GM12878 (cell line): ENCODE data around the gene KNSTRN. TPM values are rescaled to one million over a fixed set of nuclear protein-coding genes. Genes with fewer than 3 reads are reported as not detected.

Experiments used
- ATAC-seq: fragments of 200-7000 bp; cut with Tn5 transposase; 3 replicates; pipeline ENCODE4 v1.9.1; 2020; ENCODE audit warnings: mild to moderate bottlenecking, moderate library complexity
- BruUV-seq: library from RNA; stranded (reverse); fragments of 400-500 nt; replicated peaks from 2 replicates; lab custom pipeline; 2021; lab: Mats Ljungman, UMichigan
- CTCF ChIA-PET: fragments of 300-600 bp; sonication (Branson Sonifier 250); formaldehyde crosslinking; extraction: SDS; loops from one replicate; lab custom pipeline; 2021; ENCODE audit warnings: inconsistent platforms; lab: Yijun Ruan, JAX
- POLR2A ChIA-PET: fragments of 350-600 bp; formaldehyde crosslinking; extraction: SDS; loops from one replicate; lab custom pipeline; 2021; ENCODE audit warnings: inconsistent platforms; lab: Charles Lee
- RAD21 ChIA-PET: fragments of 300-600 bp; sonication (Branson Sonifier 250); formaldehyde crosslinking; loops from one replicate; lab custom pipeline; 2023; ENCODE audit warnings: antibody characterized with exemption; ENCODE audit not compliant: unreplicated experiment; lab: Charles Lee
- SMC1A ChIA-PET: fragments of 300-600 bp; sonication (Branson Sonifier 250); formaldehyde crosslinking; loops from one replicate; lab custom pipeline; 2023; ENCODE audit not compliant: unreplicated experiment, uncharacterized antibody; lab: Charles Lee
- DNase-seq: peaks from one replicate; pipeline ENCODE4 v3.0.0-alpha.2; 2011; ENCODE audit warnings: low read depth, low spot score
- FAIRE-seq: peaks from 3 replicates; lab custom pipeline; 2011; peaks lifted over from hg19 to GRCh38; lab: Jason Lieb, UNC
- H2AFZ ChIP-seq: 2 replicates; pipeline ENCODE4 v1.6.0; 2011; ENCODE audit warnings: low read depth, low read length, control low read depth; ENCODE audit not compliant: control insufficient read depth
- H3K27ac ChIP-seq: 2 replicates; pipeline ENCODE4 v1.5.1; 2011; ENCODE audit warnings: control low read depth; ENCODE audit not compliant: control insufficient read depth, insufficient read depth
- H3K27me3 ChIP-seq, 2 experiments: replicated peaks in 1 of 2; 2 replicates each; pipeline versions ENCODE4 v1.6.0 to v1.6.1; 2011; ENCODE audit warnings: low read length in 1 of 2; ENCODE audit not compliant: control insufficient read depth in 2 of 2, insufficient read depth in 2 of 2
- H3K36me3 ChIP-seq, 2 experiments: 2 replicates each; pipeline ENCODE4 v1.5.1; 2011; ENCODE audit warnings: low read length in 1 of 2; ENCODE audit not compliant: control insufficient read depth in 2 of 2, insufficient read depth in 2 of 2
- H3K4me1 ChIP-seq: 2 replicates; pipeline ENCODE4 v1.6.1; 2011; ENCODE audit warnings: mild to moderate bottlenecking, low read length, moderate library complexity, mixed read lengths; ENCODE audit not compliant: control insufficient read depth, insufficient read depth
- H3K4me2 ChIP-seq: 2 replicates; pipeline ENCODE4 v1.6.0; 2011; ENCODE audit warnings: control low read depth; ENCODE audit not compliant: control insufficient read depth, insufficient read depth
- H3K4me3 ChIP-seq: fragments of 200-600 bp; sonication (generic); 2 replicates; pipeline ENCODE4 v1.5.1; 2016
- H3K79me2 ChIP-seq: 2 replicates; pipeline ENCODE4 v1.6.0; 2011; ENCODE audit warnings: low read length; ENCODE audit not compliant: control insufficient read depth, insufficient read depth
- H3K9ac ChIP-seq: 2 replicates; pipeline ENCODE4 v1.8.0; 2011; ENCODE audit warnings: low read length, control low read depth, mixed read lengths; ENCODE audit not compliant: control insufficient read depth, insufficient read depth
- H3K9me3 ChIP-seq: replicated peaks from 3 replicates; pipeline ENCODE4 v1.5.1; 2011; ENCODE audit warnings: mild to moderate bottlenecking, low read length; ENCODE audit not compliant: control insufficient read depth, insufficient read depth
- H4K20me1 ChIP-seq: 2 replicates; pipeline ENCODE4 v1.6.0; 2011; ENCODE audit not compliant: control insufficient read depth, insufficient read depth
- BMI1 ChIP-seq: fragments of 450-650 bp; IDR thresholded peaks from 2 replicates; pipeline ENCODE4 v1.6.1; 2016; ENCODE audit warnings: mild to moderate bottlenecking, moderate library complexity, borderline replicate concordance
- CEBPB ChIP-seq, 2 experiments: fragments of 150-350 bp in 1 of 2; IDR thresholded peaks; 2 replicates each; pipeline ENCODE4 v1.6.1; 2012 to 2014; ENCODE audit warnings: low read depth in 2 of 2, low read length in 2 of 2, borderline replicate concordance in 1 of 2, inconsistent platforms in 1 of 2
- CEBPZ ChIP-seq: fragments of 150-350 bp; IDR thresholded peaks from 2 replicates; pipeline ENCODE4 v1.6.1; 2016; ENCODE audit warnings: low read depth, low read length
- E4F1 ChIP-seq: fragments of 450-650 bp; IDR thresholded peaks from 2 replicates; pipeline ENCODE4 v1.6.1; 2018; ENCODE audit warnings: borderline replicate concordance, mild to moderate bottlenecking; ENCODE audit not compliant: partially characterized antibody
- ELK1 ChIP-seq: IDR thresholded peaks from 2 replicates; pipeline ENCODE4 v1.6.1; 2012; ENCODE audit warnings: low read depth, low read length, improper control_type of control experiment
- FOXK2 ChIP-seq: fragments of 450-650 bp; IDR thresholded peaks from 2 replicates; pipeline ENCODE4 v1.6.1; 2017; ENCODE audit warnings: mild to moderate bottlenecking, moderate library complexity
- KAT2A ChIP-seq: conservative IDR thresholded peaks from 2 replicates; pipeline ENCODE4 v1.6.1; 2011; ENCODE audit warnings: low read depth, low read length; ENCODE audit not compliant: control insufficient read depth
- NFIC ChIP-seq: IDR thresholded peaks from 2 replicates; pipeline ENCODE4 v1.6.1; 2012; ENCODE audit warnings: low read depth, mild to moderate bottlenecking, inconsistent platforms, low read length, moderate library complexity
- PKNOX1 ChIP-seq: fragments of 450-650 bp; IDR thresholded peaks from 2 replicates; pipeline ENCODE4 v1.6.1; 2016; ENCODE audit warnings: mild to moderate bottlenecking
- RFX5 ChIP-seq: IDR thresholded peaks from 2 replicates; pipeline ENCODE4 v1.6.1; 2011; ENCODE audit warnings: low read depth, low read length, improper control_type of control experiment
- SP1 ChIP-seq: IDR thresholded peaks from one replicate; pipeline ENCODE4 v1.6.1; 2011; ENCODE audit warnings: low read depth, low read length
- TCF12 ChIP-seq: IDR thresholded peaks from 2 replicates; pipeline ENCODE4 v1.6.1; 2011; ENCODE audit warnings: low read depth, mild to moderate bottlenecking, low read length
- WGBS: methylation state at CpG from one replicate; pipeline ENCODE4 v1.1.6; 2016; ENCODE audit warnings: low lambda C conversion rate; ENCODE audit not compliant: insufficient replicate concordance, insufficient coverage; ENCODE audit errors: missing lambda C conversion rate; 5-methylcytosine and 5-hydroxymethylcytosine counted together
- in situ Hi-C: fragments of 300-500 bp; cut with MboI; formaldehyde crosslinking; loops from 9 replicates; pipeline ENCODE4 v1.14.3; 2018; ENCODE audit warnings: mixed read lengths
- intact Hi-C: fragments of 100-400 bp; cut with micrococcal nuclease; formaldehyde crosslinking; loops from one replicate; pipeline ENCODE4 v1.14.2; 2022; ENCODE audit not compliant: unreplicated experiment
- polyA plus RNA-seq, 11 experiments: library from polyadenylated mRNA; depleted of rRNA in 4 of 11; unstranded in 6 of 11; stranded (reverse) in 5 of 11; fragments of >200 nt; fragmentation: Nextera tagmentation in 4 of 11; fragmentation: Illumina TruSeq in 1 of 11; extraction: Ambion mirVana in 4 of 11; extraction: Trizol in 1 of 11; gene quantifications; 1 replicate in 1 of 11; 2 replicates in 10 of 11; pipeline versions ENCODE4 v1.2.1 to v1.2.3, GENCODE V29; 2011 to 2016; ENCODE audit warnings: inconsistent platforms in 2 of 11, missing spikeins in 2 of 11, low read depth in 1 of 11
- total RNA-seq, 4 experiments: library from RNA; depleted of rRNA in 3 of 4; stranded (reverse); fragments of >200 nt in 3 of 4; fragmentation: Illumina TruSeq in 1 of 4; extraction: Trizol in 1 of 4; gene quantifications; 2 replicates each; pipeline versions ENCODE4 v1.2.1 to v1.2.3, GENCODE V29; 2013 to 2021

Gene KNSTRN
- total and polyA plus RNA-seq, 10 of the 15 experiments (the other 5 are each of a cell fraction or from before 2014, with no cell fraction given) = 30.3 to 72.1 (median 47.1) TPM

- no peak for TF ChIP-seq E4F1
- TF ChIP-seq SP1 = no peak
- no peak for TF ChIP-seq KAT2A
- TF ChIP-seq, all 136 proteins: peak for 0
Measured at GRCh38 chr15:40372981-40373380, 9.5 kb upstream of the KNSTRN start (continued).

- intact Hi-C loops = no loop called here
- no peak overlapping the region for H2AFZ ChIP-seq
- H3K4me3 ChIP-seq = no peak overlapping the region
- no peak overlapping the region for H3K4me2 ChIP-seq
- ATAC-seq (no peak), FAIRE-seq (no peak), DNase-seq (no peak)
- WGBS = 27% methylated on average over 3 of the region's 3 CpGs
- TF ChIP-seq CEBPB (IDR thresholded peaks at IDR 0.05; ENCODE audit: borderline replicate concordance in 1 of 2, low read depth in 2 of 2, low read length in 2 of 2) = no peak
- TF ChIP-seq ELK1 = no peak
- no peak for TF ChIP-seq FOXK2
- no peak for TF ChIP-seq PKNOX1
- TF ChIP-seq CEBPZ = no peak
- TF ChIP-seq BMI1 = no peak
- TF ChIP-seq TCF12 = no peak
- no peak for TF ChIP-seq RFX5
- TF ChIP-seq NFIC = no peak
- H3K9me3 ChIP-seq = no peaks in the 10 kb centered on the region
- H3K79me2 ChIP-seq = no peaks in the 10 kb centered on the region
- H3K4me1 ChIP-seq = no peaks in the 10 kb centered on the region
- no peaks in the 10 kb centered on the region for H4K20me1 ChIP-seq
- H3K36me3 ChIP-seq = no peaks in the 10 kb centered on the region
- ChIA-PET POLR2A (no interaction called here), RAD21 (interaction anchor here (1.1 kb wide), 1 partner anchor 9 kb away, joined by 3 read pairs; no protein-coding TSS in a partner anchor), CTCF (interaction anchor here (1.2 to 1.4 kb wide), 2 partner anchors 12 to 37 kb away, joined by 3 to 4 read pairs; partner anchors contain the start of gene CCDC9B), SMC1A (interaction anchor here (0.9 to 1.7 kb wide), 2 partner anchors 20 to 104 kb away, joined by 3 read pairs; no protein-coding TSS in a partner anchor)
- no peaks in the 10 kb centered on the region for H3K27me3 ChIP-seq
- BruUV-seq = no TSS peak
- no peak overlapping the region for H3K9ac ChIP-seq
- no peak overlapping the region for H3K27ac ChIP-seq
- in situ Hi-C loops = no loop called here
Measured at GRCh38 chr15:40377606-40378005, 4.9 kb upstream of the KNSTRN start.
